ENCODE measurements around the gene COG3. TPM values are rescaled to one million over a fixed set of nuclear protein-coding genes. Genes with fewer than 3 reads are reported as not detected.

COG3 gene
- total and polyA plus RNA-seq, 4 donors: 22.8 to 113 (median 38.2) TPM

DNA sequence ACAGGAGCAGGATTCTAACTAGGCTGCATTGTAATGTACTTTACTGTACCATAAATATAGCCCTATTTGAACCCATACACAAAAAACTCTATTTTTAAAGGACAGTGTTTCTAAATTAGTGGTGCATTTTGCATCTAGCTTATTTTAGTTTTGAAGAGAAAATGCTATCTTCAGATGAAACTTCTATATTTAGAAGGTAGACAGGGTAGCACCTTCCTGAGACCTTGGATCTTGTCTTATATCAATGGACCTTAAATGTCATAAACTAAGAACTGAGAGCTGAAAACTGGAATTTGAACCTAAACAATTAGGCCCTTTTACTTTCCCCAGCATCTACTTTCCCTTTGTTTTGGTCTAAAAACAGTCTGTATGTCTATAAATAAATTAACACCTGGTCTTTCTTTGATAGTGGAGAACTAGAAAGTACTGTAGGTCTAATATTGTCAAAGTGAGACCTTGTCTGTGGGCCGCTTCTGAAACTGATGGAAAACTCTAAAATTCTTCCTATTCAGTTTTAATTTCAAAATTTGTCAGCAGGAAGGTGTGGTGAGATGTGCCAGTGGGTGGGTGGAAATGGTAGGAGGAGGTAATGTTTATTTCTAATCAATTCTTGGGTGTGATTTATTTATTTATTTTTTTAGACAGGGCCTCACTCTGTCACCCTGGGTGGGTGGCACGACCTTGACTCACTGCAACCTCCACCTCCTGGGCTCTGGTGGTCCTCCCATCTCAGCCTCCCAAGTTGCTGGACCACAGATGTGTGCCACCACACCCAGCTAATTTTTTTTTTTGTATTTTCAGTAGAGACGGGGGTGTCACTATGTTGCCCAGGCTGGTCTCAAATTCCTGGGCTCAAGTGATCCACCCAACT is 10.1 kb downstream of the COG3 start:
- H3K9ac ChIP-seq (ENCODE audit: low read depth in 1 of 2, low read length in 2 of 2): no peak overlapping the region
- no peak overlapping the region for H3K27ac ChIP-seq (ENCODE audit: low read depth in 1 of 2, low read length in 2 of 2)
- H3K27me3 ChIP-seq (ENCODE audit: control insufficient read depth in 4 of 4, insufficient read depth in 4 of 4, low read length in 3 of 4): no peaks in the 10 kb centered on the region
- H3K4me1 ChIP-seq (ENCODE audit: control insufficient read depth in 4 of 4, insufficient read depth in 4 of 4, low read length in 3 of 4): peaks cover 0 to 4% (median 2%) of the 10 kb centered on the region in 4 donors
- WGBS: 96% methylated on average over 3 of the region's 3 CpGs
- TF ChIP-seq, protein P1, sequence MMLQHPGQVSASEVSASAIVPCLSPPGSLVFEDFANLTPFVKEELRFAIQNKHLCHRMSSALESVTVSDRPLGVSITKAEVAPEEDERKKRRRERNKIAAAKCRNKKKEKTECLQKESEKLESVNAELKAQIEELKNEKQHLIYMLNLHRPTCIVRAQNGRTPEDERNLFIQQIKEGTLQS (IDR thresholded peaks at IDR 0.05): no peak
- no peak for TF ChIP-seq JUND (IDR thresholded peaks at IDR 0.05)
- TF ChIP-seq, protein P2, sequence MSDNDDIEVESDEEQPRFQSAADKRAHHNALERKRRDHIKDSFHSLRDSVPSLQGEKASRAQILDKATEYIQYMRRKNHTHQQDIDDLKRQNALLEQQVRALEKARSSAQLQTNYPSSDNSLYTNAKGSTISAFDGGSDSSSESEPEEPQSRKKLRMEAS (IDR thresholded peaks at IDR 0.05): no peak
- no peak for TF ChIP-seq FOXA1 (IDR thresholded peaks at IDR 0.05)
- TF ChIP-seq RAD21 (IDR thresholded peaks at IDR 0.05): no peak
- no peaks in the 10 kb centered on the region for H3K9me3 ChIP-seq (ENCODE audit: control insufficient read depth in 4 of 4, low read length in 3 of 4)
- no peak overlapping the region for H3K4me3 ChIP-seq (ENCODE audit: low read depth in 1 of 3, low read length in 3 of 3)
- DNase-seq (ENCODE audit: low spot score): no peak
- peaks cover 4 to 14% (median 12%) of the 10 kb centered on the region in 4 donors for H3K36me3 ChIP-seq (ENCODE audit: control insufficient read depth in 4 of 4, insufficient read depth in 3 of 4, low read depth in 1 of 4, low read length in 3 of 4)

DNA sequence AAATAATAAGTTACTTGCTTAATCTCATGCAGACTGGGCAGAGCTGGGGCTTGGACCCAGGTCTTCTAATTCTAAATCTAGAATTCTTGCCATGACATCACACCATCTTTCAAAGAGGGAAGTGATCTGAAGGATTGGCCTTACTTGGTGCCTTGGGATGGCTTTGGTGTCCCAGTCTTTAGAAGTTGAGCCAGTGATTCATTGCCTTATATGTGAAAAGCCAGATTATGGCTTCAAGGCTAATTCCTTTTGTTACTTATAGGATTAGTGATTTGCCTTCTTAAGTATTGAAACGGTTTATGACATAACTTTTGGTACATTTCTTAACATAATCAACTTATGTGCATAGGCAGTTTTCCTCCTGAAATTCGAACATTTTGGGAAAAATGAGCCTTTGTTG is 14.9 kb downstream of the COG3 start:
- WGBS: 94% methylated on average over 2 of the region's 2 CpGs
- no peak for DNase-seq (ENCODE audit: low spot score)
- Histone ChIP-seq H3K4me1 (ENCODE audit: control insufficient read depth in 4 of 4, insufficient read depth in 4 of 4, low read length in 3 of 4) (peaks cover 0 to 2% (median 0%) of the 10 kb centered on the region in 4 donors), H3K9ac (ENCODE audit: low read depth in 1 of 2, low read length in 2 of 2) (no peak overlapping the region), H3K27me3 (ENCODE audit: control insufficient read depth in 4 of 4, insufficient read depth in 4 of 4, low read length in 3 of 4) (no peaks in the 10 kb centered on the region), H3K9me3 (ENCODE audit: control insufficient read depth in 4 of 4, low read length in 3 of 4) (no peaks in the 10 kb centered on the region), H3K4me3 (ENCODE audit: low read depth in 1 of 3, low read length in 3 of 3) (no peak overlapping the region), H3K36me3 (ENCODE audit: control insufficient read depth in 4 of 4, insufficient read depth in 3 of 4, low read depth in 1 of 4, low read length in 3 of 4) (peaks cover 4 to 36% (median 33%) of the 10 kb centered on the region in 4 donors), H3K27ac (ENCODE audit: low read depth in 1 of 2, low read length in 2 of 2) (no peak overlapping the region)
- TF ChIP-seq, protein P2 (IDR thresholded peaks at IDR 0.05): no peak
- no peak for TF ChIP-seq FOXA2 (IDR thresholded peaks at IDR 0.05)
- no peak for TF ChIP-seq GABPA (IDR thresholded peaks at IDR 0.05 in 1 of 2, conservative IDR thresholded peaks at IDR 0.05 in 1 of 2)
- TF ChIP-seq TAF1 (conservative IDR thresholded peaks at IDR 0.05): no peak

DNA sequence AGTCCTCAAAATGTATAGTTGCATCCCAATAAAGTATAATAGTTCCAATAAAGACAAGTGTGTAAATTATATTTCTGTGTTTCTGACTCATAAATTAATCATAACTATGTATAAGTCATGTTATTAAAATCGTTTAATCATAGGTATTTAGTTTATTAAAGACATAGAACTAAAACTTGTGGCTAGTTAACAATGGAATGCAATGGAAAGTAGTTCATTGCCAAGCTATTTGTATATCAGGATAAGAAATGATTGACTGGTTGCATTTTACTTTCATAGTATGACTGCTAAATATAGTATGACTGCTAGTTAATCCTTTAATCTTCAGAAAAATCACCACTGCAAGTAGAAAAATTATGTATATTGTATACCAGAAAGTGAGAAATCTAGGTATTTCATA is 16.9 kb downstream of the COG3 start:
- Histone ChIP-seq H3K4me1 (ENCODE audit: control insufficient read depth in 4 of 4, insufficient read depth in 4 of 4, low read length in 3 of 4) (no peaks in the 10 kb centered on the region), H3K36me3 (ENCODE audit: control insufficient read depth in 4 of 4, insufficient read depth in 3 of 4, low read depth in 1 of 4, low read length in 3 of 4) (peaks cover 4 to 42% (median 35%) of the 10 kb centered on the region in 4 donors), H3K9ac (ENCODE audit: low read depth in 1 of 2, low read length in 2 of 2) (no peak overlapping the region), H3K27ac (ENCODE audit: low read depth in 1 of 2, low read length in 2 of 2) (no peak overlapping the region), H3K27me3 (ENCODE audit: control insufficient read depth in 4 of 4, insufficient read depth in 4 of 4, low read length in 3 of 4) (no peaks in the 10 kb centered on the region), H3K9me3 (ENCODE audit: control insufficient read depth in 4 of 4, low read length in 3 of 4) (no peaks in the 10 kb centered on the region), H3K4me3 (ENCODE audit: low read depth in 1 of 3, low read length in 3 of 3) (no peak overlapping the region)
- WGBS: 81% methylated on average over 1 of the region's 1 CpG
- DNase-seq (ENCODE audit: low spot score): no peak
- TF ChIP-seq NR2F2 (IDR thresholded peaks at IDR 0.05) (no peak), HNF4A (conservative IDR thresholded peaks at IDR 0.05) (no peak), TAF1 (conservative IDR thresholded peaks at IDR 0.05) (no peak), FOXA2 (IDR thresholded peaks at IDR 0.05) (no peak), RAD21 (IDR thresholded peaks at IDR 0.05) (no peak), RXRA (IDR thresholded peaks at IDR 0.05) (no peak), JUND (IDR thresholded peaks at IDR 0.05) (no peak), GABPA (IDR thresholded peaks at IDR 0.05 in 1 of 2, conservative IDR thresholded peaks at IDR 0.05 in 1 of 2) (no peak), FOXA1 (IDR thresholded peaks at IDR 0.05) (no peak), EGR1 (IDR thresholded peaks at IDR 0.05; ENCODE audit: low read depth in 2 of 2) (no peak), YY1 (IDR thresholded peaks at IDR 0.05) (no peak), SP1 (IDR thresholded peaks at IDR 0.05) (no peak), HNF4G (IDR thresholded peaks at IDR 0.05) (no peak)
- TF ChIP-seq, protein P1 (IDR thresholded peaks at IDR 0.05): no peak
- TF ChIP-seq, protein P3, sequence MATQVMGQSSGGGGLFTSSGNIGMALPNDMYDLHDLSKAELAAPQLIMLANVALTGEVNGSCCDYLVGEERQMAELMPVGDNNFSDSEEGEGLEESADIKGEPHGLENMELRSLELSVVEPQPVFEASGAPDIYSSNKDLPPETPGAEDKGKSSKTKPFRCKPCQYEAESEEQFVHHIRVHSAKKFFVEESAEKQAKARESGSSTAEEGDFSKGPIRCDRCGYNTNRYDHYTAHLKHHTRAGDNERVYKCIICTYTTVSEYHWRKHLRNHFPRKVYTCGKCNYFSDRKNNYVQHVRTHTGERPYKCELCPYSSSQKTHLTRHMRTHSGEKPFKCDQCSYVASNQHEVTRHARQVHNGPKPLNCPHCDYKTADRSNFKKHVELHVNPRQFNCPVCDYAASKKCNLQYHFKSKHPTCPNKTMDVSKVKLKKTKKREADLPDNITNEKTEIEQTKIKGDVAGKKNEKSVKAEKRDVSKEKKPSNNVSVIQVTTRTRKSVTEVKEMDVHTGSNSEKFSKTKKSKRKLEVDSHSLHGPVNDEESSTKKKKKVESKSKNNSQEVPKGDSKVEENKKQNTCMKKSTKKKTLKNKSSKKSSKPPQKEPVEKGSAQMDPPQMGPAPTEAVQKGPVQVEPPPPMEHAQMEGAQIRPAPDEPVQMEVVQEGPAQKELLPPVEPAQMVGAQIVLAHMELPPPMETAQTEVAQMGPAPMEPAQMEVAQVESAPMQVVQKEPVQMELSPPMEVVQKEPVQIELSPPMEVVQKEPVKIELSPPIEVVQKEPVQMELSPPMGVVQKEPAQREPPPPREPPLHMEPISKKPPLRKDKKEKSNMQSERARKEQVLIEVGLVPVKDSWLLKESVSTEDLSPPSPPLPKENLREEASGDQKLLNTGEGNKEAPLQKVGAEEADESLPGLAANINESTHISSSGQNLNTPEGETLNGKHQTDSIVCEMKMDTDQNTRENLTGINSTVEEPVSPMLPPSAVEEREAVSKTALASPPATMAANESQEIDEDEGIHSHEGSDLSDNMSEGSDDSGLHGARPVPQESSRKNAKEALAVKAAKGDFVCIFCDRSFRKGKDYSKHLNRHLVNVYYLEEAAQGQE (IDR thresholded peaks at IDR 0.05): no peak
- TF ChIP-seq, protein P4, sequence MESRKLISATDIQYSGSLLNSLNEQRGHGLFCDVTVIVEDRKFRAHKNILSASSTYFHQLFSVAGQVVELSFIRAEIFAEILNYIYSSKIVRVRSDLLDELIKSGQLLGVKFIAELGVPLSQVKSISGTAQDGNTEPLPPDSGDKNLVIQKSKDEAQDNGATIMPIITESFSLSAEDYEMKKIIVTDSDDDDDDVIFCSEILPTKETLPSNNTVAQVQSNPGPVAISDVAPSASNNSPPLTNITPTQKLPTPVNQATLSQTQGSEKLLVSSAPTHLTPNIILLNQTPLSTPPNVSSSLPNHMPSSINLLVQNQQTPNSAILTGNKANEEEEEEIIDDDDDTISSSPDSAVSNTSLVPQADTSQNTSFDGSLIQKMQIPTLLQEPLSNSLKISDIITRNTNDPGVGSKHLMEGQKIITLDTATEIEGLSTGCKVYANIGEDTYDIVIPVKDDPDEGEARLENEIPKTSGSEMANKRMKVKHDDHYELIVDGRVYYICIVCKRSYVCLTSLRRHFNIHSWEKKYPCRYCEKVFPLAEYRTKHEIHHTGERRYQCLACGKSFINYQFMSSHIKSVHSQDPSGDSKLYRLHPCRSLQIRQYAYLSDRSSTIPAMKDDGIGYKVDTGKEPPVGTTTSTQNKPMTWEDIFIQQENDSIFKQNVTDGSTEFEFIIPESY (IDR thresholded peaks at IDR 0.05): no peak
- TF ChIP-seq, protein P2 (IDR thresholded peaks at IDR 0.05): no peak
